ENCODE data around the gene HNRNPA2B1. TPM values are rescaled to one million over a fixed set of nuclear protein-coding genes. Genes with fewer than 3 reads are reported as not detected.

HNRNPA2B1 gene
- total RNA-seq, 1 donor from 2014 or later = 368 TPM

GRCh38 chr7:26144184-26145080 lies 56.1 kb downstream of the HNRNPA2B1 start:
- intact Hi-C loops (cut with DNase I) = no loop called here
- H3K27ac ChIP-seq = no peak overlapping the region
- no peaks in the 10 kb centered on the region for H3K27me3 ChIP-seq (ENCODE audit: low read depth)
- no peak for DNase-seq
- no peak overlapping the region for H3K4me3 ChIP-seq
- H3K9me3 ChIP-seq = no peaks in the 10 kb centered on the region
- no peaks in the 10 kb centered on the region for H3K36me3 ChIP-seq
- no peak for TF ChIP-seq CTCF (IDR thresholded peaks at IDR 0.05)
- peaks cover 22% of the 10 kb centered on the region for H3K4me1 ChIP-seq
- ATAC-seq = no peak

GRCh38 chr7:26143298-26144048 lies 57.1 kb downstream of the HNRNPA2B1 start:
- no peak overlapping the region for H3K27ac ChIP-seq
- H3K9me3 ChIP-seq = no peaks in the 10 kb centered on the region
- DNase-seq = no peak
- H3K4me1 ChIP-seq = peaks cover 22% of the 10 kb centered on the region
- H3K4me3 ChIP-seq = no peak overlapping the region
- no peaks in the 10 kb centered on the region for H3K36me3 ChIP-seq
- intact Hi-C loops (cut with DNase I) = no loop called here
- H3K27me3 ChIP-seq (ENCODE audit: low read depth) = no peaks in the 10 kb centered on the region
- ATAC-seq = peak in 1 of 2 donors; percentile 49
- no peak for TF ChIP-seq CTCF (IDR thresholded peaks at IDR 0.05)

- Histone ChIP-seq H3K9me3 (no peaks in the 10 kb centered on the region), H3K4me1 (peaks cover 22% of the 10 kb centered on the region), H3K36me3 (no peaks in the 10 kb centered on the region), H3K4me3 (no peak overlapping the region), H3K27ac (no peak overlapping the region), H3K27me3 (ENCODE audit: low read depth) (no peaks in the 10 kb centered on the region)
- ATAC-seq = peak; percentile 35 to 57
- DNase-seq = no peak
- intact Hi-C loops (cut with DNase I) = no loop called here
- no peak for TF ChIP-seq CTCF (IDR thresholded peaks at IDR 0.05)
Measured at GRCh38 chr7:26141077-26141476, 59.5 kb downstream of the HNRNPA2B1 start.

GRCh38 chr7:26140380-26140779 lies 60.2 kb downstream of the HNRNPA2B1 start:
- DNase-seq (no peak), ATAC-seq (no peak)
- no peak for TF ChIP-seq CTCF (IDR thresholded peaks at IDR 0.05)
- H3K36me3 ChIP-seq = no peaks in the 10 kb centered on the region
- intact Hi-C loops (cut with DNase I) = no loop called here
- H3K4me3 ChIP-seq = no peak overlapping the region
- H3K27me3 ChIP-seq (ENCODE audit: low read depth) = no peaks in the 10 kb centered on the region
- H3K4me1 ChIP-seq = peaks cover 22% of the 10 kb centered on the region
- no peak overlapping the region for H3K27ac ChIP-seq
- no peaks in the 10 kb centered on the region for H3K9me3 ChIP-seq

Other genes with a start within 250 kb of the HNRNPA2B1 start
- gene NFE2L3, start 48.5 kb downstream of the HNRNPA2B1 start, total RNA-seq = 4.8 TPM
- 94.3 TPM for gene CBX3, start 999 bp upstream of the HNRNPA2B1 start, total RNA-seq
- 85.1 TPM for gene SNX10, start 91.1 kb upstream of the HNRNPA2B1 start, total RNA-seq

Measured in lower lobe of right lung (tissue), 2 donors.